Liver (tissue), 3 donors: Measurements from ENCODE around the gene NEURL3.

Experiments used
- EGR1 ChIP-seq, 2 donors: IDR thresholded peaks; 2 replicates each; pipeline ENCODE4 v1.6.1; 2016 to 2018; ENCODE audit warnings: antibody characterized with exemption in 2 of 2, low read depth in 2 of 2
- NR2F2 ChIP-seq: IDR thresholded peaks from 2 replicates; pipeline ENCODE4 v1.6.1; 2016; ENCODE audit warnings: antibody characterized with exemption
- RXRA ChIP-seq, 2 donors: IDR thresholded peaks; 2 replicates each; pipeline ENCODE4 v1.6.1; 2017 to 2018; ENCODE audit warnings: antibody characterized with exemption in 2 of 2, mild to moderate bottlenecking in 1 of 2
- TAF1 ChIP-seq: conservative IDR thresholded peaks from 2 replicates; pipeline ENCODE4 v1.6.1; 2016; ENCODE audit warnings: antibody characterized with exemption, mild to moderate bottlenecking
- YY1 ChIP-seq: IDR thresholded peaks from 2 replicates; pipeline ENCODE4 v1.6.1; 2016; ENCODE audit warnings: antibody characterized with exemption, mild to moderate bottlenecking
- TF ChIP-seq, protein P1 (sequence below): fragments of 150-350 bp; IDR thresholded peaks from 2 replicates; pipeline ENCODE4 v1.5.1; 2017; ENCODE audit warnings: improper control_type of control experiment, low read depth, low read length; ENCODE audit not compliant: missing input control
- TF ChIP-seq, protein P2 (sequence below): IDR thresholded peaks from 2 replicates; pipeline ENCODE4 v1.6.1; 2016; ENCODE audit warnings: antibody characterized with exemption
- TF ChIP-seq, protein P3 (sequence below): IDR thresholded peaks from 2 replicates; pipeline ENCODE4 v1.6.1; 2016; ENCODE audit warnings: antibody characterized with exemption, mild to moderate bottlenecking
- TF ChIP-seq, protein P4 (sequence below): IDR thresholded peaks from 2 replicates; pipeline ENCODE4 v1.6.1; 2016; ENCODE audit warnings: antibody characterized with exemption
- donor health status: healthy.
- donor health status: healthy.

DNA sequence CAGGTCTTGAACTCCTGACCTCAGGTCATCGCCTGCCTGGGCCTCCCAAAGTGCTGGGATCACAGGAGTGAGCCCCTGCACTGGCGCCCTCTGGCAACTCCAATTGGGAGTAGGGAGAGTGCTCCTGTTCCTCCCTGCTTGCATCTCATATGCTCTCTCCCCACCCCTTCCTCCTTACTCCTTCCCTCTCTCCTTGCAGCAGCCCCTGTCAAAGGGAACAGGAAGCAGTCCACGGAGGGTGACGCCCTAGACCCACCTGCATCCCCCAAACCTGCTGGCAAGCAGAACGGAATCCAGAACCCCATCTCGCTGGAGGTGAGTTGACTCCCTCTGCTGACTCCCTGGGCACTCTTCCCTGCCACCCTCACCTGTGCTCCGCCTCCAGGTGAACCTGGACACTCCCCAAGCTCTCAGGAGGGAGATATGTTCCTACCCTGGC lies 42.1 kb upstream of the NEURL3 start:
- TF ChIP-seq, protein P1, sequence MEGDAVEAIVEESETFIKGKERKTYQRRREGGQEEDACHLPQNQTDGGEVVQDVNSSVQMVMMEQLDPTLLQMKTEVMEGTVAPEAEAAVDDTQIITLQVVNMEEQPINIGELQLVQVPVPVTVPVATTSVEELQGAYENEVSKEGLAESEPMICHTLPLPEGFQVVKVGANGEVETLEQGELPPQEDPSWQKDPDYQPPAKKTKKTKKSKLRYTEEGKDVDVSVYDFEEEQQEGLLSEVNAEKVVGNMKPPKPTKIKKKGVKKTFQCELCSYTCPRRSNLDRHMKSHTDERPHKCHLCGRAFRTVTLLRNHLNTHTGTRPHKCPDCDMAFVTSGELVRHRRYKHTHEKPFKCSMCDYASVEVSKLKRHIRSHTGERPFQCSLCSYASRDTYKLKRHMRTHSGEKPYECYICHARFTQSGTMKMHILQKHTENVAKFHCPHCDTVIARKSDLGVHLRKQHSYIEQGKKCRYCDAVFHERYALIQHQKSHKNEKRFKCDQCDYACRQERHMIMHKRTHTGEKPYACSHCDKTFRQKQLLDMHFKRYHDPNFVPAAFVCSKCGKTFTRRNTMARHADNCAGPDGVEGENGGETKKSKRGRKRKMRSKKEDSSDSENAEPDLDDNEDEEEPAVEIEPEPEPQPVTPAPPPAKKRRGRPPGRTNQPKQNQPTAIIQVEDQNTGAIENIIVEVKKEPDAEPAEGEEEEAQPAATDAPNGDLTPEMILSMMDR = no peak
- TF ChIP-seq YY1 (no peak), RXRA (IDR thresholded peaks at IDR 0.05) (no peak), NR2F2 (no peak), TAF1 (no peak), EGR1 (IDR thresholded peaks at IDR 0.05; ENCODE audit: low read depth in 2 of 2) (no peak)
- TF ChIP-seq, protein P2, sequence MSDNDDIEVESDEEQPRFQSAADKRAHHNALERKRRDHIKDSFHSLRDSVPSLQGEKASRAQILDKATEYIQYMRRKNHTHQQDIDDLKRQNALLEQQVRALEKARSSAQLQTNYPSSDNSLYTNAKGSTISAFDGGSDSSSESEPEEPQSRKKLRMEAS = no peak
- TF ChIP-seq, protein P3, sequence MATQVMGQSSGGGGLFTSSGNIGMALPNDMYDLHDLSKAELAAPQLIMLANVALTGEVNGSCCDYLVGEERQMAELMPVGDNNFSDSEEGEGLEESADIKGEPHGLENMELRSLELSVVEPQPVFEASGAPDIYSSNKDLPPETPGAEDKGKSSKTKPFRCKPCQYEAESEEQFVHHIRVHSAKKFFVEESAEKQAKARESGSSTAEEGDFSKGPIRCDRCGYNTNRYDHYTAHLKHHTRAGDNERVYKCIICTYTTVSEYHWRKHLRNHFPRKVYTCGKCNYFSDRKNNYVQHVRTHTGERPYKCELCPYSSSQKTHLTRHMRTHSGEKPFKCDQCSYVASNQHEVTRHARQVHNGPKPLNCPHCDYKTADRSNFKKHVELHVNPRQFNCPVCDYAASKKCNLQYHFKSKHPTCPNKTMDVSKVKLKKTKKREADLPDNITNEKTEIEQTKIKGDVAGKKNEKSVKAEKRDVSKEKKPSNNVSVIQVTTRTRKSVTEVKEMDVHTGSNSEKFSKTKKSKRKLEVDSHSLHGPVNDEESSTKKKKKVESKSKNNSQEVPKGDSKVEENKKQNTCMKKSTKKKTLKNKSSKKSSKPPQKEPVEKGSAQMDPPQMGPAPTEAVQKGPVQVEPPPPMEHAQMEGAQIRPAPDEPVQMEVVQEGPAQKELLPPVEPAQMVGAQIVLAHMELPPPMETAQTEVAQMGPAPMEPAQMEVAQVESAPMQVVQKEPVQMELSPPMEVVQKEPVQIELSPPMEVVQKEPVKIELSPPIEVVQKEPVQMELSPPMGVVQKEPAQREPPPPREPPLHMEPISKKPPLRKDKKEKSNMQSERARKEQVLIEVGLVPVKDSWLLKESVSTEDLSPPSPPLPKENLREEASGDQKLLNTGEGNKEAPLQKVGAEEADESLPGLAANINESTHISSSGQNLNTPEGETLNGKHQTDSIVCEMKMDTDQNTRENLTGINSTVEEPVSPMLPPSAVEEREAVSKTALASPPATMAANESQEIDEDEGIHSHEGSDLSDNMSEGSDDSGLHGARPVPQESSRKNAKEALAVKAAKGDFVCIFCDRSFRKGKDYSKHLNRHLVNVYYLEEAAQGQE = no peak
- TF ChIP-seq, protein P4, sequence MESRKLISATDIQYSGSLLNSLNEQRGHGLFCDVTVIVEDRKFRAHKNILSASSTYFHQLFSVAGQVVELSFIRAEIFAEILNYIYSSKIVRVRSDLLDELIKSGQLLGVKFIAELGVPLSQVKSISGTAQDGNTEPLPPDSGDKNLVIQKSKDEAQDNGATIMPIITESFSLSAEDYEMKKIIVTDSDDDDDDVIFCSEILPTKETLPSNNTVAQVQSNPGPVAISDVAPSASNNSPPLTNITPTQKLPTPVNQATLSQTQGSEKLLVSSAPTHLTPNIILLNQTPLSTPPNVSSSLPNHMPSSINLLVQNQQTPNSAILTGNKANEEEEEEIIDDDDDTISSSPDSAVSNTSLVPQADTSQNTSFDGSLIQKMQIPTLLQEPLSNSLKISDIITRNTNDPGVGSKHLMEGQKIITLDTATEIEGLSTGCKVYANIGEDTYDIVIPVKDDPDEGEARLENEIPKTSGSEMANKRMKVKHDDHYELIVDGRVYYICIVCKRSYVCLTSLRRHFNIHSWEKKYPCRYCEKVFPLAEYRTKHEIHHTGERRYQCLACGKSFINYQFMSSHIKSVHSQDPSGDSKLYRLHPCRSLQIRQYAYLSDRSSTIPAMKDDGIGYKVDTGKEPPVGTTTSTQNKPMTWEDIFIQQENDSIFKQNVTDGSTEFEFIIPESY = no peak
